ENCODE data around the gene TASP1.

DNA sequence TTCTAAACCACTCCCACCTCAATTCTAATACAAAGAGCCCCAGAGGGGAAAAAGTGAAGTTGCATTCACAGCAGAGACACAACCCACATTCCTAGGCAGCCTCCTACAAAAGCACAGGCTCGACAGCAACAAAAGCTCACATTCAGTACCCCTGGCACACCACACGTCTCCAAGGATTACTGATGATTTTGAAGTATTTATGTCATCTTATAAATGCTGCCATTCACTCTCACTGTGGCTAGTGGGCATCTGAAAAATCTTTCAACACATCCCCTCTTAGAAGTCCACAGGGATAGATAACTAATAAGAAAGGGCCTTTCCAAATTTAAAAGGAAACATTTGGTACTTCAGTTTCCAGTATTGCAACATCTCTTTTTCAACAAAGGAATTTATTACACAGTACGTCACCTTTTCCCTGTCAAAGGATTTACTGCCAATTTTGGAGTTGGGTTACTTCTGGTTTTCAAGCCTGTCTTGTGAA, 146.7 kb downstream of the TASP1 start:
- TF ChIP-seq BHLHE40 (IDR thresholded peaks at IDR 0.05; ENCODE audit: borderline replicate concordance) (no peak), FOXM1 (IDR thresholded peaks at IDR 0.05; ENCODE audit: borderline replicate concordance) (no peak), FOXK2 (IDR thresholded peaks at IDR 0.05) (no peak), SP1 (IDR thresholded peaks at IDR 0.05) (no peak), ARNT (IDR thresholded peaks at IDR 0.05) (no peak), ZNF384 (IDR thresholded peaks at IDR 0.05) (no peak), SUZ12 (IDR thresholded peaks at IDR 0.05) (no peak), HDGF (IDR thresholded peaks at IDR 0.05; ENCODE audit: borderline replicate concordance) (no peak), NFRKB (IDR thresholded peaks at IDR 0.05) (no peak), TARDBP (IDR thresholded peaks at IDR 0.05) (no peak), FOXA1 (IDR thresholded peaks at IDR 0.05) (no peak), LEF1 (IDR thresholded peaks at IDR 0.05; ENCODE audit: borderline replicate concordance) (no peak)

Data from HEK293T (cell line).